GM10266 (cell line): Measurements from ENCODE around the gene ITGA3.

ENCODE experiments used
- DNase-seq: peaks from one replicate; pipeline ENCODE4 v3.0.0; 2012; ENCODE audit errors: extremely low spot score
- CTCF ChIP-seq: IDR thresholded peaks from 2 replicates; pipeline ENCODE4 v1.5.1; 2012; ENCODE audit warnings: mild to moderate bottlenecking, low read depth; ENCODE audit not compliant: control insufficient read depth, insufficient read depth; ENCODE audit errors: missing control alignments

The ITGA3 gene

GRCh38 chr17:50020841-50021599 lies 34.9 kb upstream of the ITGA3 start:
- no peak for DNase-seq

GRCh38 chr17:50021681-50022370 lies 34.1 kb upstream of the ITGA3 start:
- DNase-seq: no peak
- TF ChIP-seq CTCF: no peak

More at GRCh38 chr17:50020841-50021599, 34.9 kb upstream of the ITGA3 start:
- no peak for TF ChIP-seq CTCF

GRCh38 chr17:50022463-50023130 lies 33.3 kb upstream of the ITGA3 start:
- no peak for TF ChIP-seq CTCF
- no peak for DNase-seq

GRCh38 chr17:50023520-50023919 lies 32.4 kb upstream of the ITGA3 start:
- no peak for TF ChIP-seq CTCF
- no peak for DNase-seq

- no peak for TF ChIP-seq CTCF
- no peak for DNase-seq
Measured at GRCh38 chr17:50024808-50025207, 31.1 kb upstream of the ITGA3 start.

GRCh38 chr17:50026046-50026675 lies 29.7 kb upstream of the ITGA3 start:
- peak; percentile 1 for TF ChIP-seq CTCF
- peak; percentile 6 for DNase-seq
